Activated T-helper 1 cell treated with anti-CD3 and anti-CD28 coated beads, Interleukin-12 subunit alpha, Interleukin-12 subunit beta, Interleukin-2, Interleukin-4 antibody, amounts not matched to agents 30 ng/mL and 10 ng/mL and 1 ng/mL, durations not matched to agents 14 hours and 24 hours and 36 hours (primary cell): ENCODE data around the gene DAPK2. TPM values are rescaled to one million over a fixed set of nuclear protein-coding genes. Genes with fewer than 3 reads are reported as not detected.
A peak's percentile ranks its signal among the peaks of the same experiment; 100 is the strongest.
"Not testable (repeated sequence)": the region's sequence is repeated elsewhere in the genome, so short reads cannot be mapped to it uniquely, and the experiment has no call there.

ENCODE experiments used
- DNase-seq: peaks from one replicate; pipeline ENCODE4 v3.0.0; 2021; ENCODE audit warnings: low spot score
- H3K27ac Mint-ChIP-seq: one replicate; pipeline ENCODE4 v1.8.0; 2021; ENCODE audit warnings: mild to moderate bottlenecking, mixed read lengths
- H3K27me3 Mint-ChIP-seq: one replicate; pipeline ENCODE4 v1.8.0; 2022; ENCODE audit warnings: mild to moderate bottlenecking, moderate library complexity, mixed read lengths; ENCODE audit not compliant: insufficient read depth
- H3K36me3 Mint-ChIP-seq: one replicate; pipeline ENCODE4 v1.8.0; 2021; ENCODE audit warnings: low read depth, mixed read lengths
- H3K4me1 Mint-ChIP-seq: one replicate; pipeline ENCODE4 v1.8.0; 2021; ENCODE audit warnings: low read depth, mixed read lengths
- H3K4me3 Mint-ChIP-seq: one replicate; pipeline ENCODE4 v1.8.0; 2021; ENCODE audit warnings: mild to moderate bottlenecking, moderate library complexity, mixed read lengths
- H3K9me3 Mint-ChIP-seq: one replicate; pipeline ENCODE4 v1.8.0; 2021; ENCODE audit warnings: mixed read lengths
- intact Hi-C: fragments of 100-400 bp; cut with micrococcal nuclease; formaldehyde crosslinking; loops from one replicate; pipeline ENCODE4 v1.15.1; 2024
- total RNA-seq: library from RNA; stranded (reverse); gene quantifications from 2 replicates; pipeline ENCODE4 v1.2.3, GENCODE V29; 2022

The DAPK2 gene
- total RNA-seq, 1 donor from 2014 or later: 8.7 TPM

DNA sequence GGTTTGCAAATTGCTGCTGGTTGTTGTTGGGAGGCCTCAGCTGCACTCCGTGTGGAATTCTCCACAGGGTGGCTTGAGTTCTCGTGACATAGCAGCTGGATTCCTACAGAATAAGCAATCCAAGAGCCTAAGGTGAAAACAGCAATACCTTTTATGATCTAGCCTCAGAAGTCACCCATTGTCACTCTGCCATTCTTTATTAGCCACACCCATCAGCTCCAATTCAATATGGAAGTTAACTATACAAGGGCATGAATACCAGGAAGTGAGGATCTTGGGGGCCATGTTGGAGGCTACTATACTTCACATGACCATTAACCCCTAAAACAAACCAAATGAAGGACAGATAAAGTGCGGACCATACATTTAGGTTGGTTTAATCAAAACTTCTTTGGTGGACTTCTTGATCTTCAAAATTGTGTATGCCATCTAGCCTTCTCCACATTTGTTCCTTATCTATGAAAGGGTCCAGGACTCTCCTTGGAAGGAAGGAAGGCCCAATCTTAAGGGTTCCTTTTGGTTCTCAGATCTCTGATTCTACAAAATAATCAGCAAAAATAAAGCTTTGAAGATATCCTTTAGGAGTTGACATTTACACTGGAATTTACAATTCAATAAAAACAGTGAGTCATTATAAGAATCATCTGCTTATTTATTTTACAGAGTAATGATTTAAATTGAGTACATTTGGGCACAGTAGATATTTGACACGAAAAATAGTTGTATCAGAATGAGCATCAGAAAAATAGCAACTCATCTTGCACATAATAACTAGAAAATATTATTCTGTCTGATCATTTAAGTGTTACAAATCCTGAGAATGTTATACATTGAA lies 25.9 kb upstream of the DAPK2 start:
- H3K27ac Mint-ChIP-seq: no peak overlapping the region
- no peaks in the 10 kb centered on the region for H3K27me3 Mint-ChIP-seq
- H3K4me3 Mint-ChIP-seq: no peak overlapping the region
- intact Hi-C loops: no loop called here
- peaks cover 16% of the 10 kb centered on the region for H3K4me1 Mint-ChIP-seq
- no peak for DNase-seq
- H3K36me3 Mint-ChIP-seq: peaks cover 18% of the 10 kb centered on the region
- H3K9me3 Mint-ChIP-seq: no peaks in the 10 kb centered on the region

GRCh38 chr15:64070965-64071851 lies 24.9 kb upstream of the DAPK2 start:
- H3K9me3 Mint-ChIP-seq: no peaks in the 10 kb centered on the region
- no peak for DNase-seq

GRCh38 chr15:64070106-64070505 lies 23.8 kb upstream of the DAPK2 start:
- H3K4me1 Mint-ChIP-seq: peaks cover 10% of the 10 kb centered on the region
- H3K27me3 Mint-ChIP-seq: no peaks in the 10 kb centered on the region
- DNase-seq: no peak
- H3K9me3 Mint-ChIP-seq: no peaks in the 10 kb centered on the region
- no peak overlapping the region for H3K4me3 Mint-ChIP-seq
- H3K27ac Mint-ChIP-seq: no peak overlapping the region
- H3K36me3 Mint-ChIP-seq: peaks cover 14% of the 10 kb centered on the region
- intact Hi-C loops: no loop called here

More at GRCh38 chr15:64070965-64071851, 24.9 kb upstream of the DAPK2 start:
- Mint-ChIP-seq H3K4me1 (peaks cover 14% of the 10 kb centered on the region), H3K36me3 (peaks cover 17% of the 10 kb centered on the region), H3K27ac (no peak overlapping the region), H3K27me3 (no peaks in the 10 kb centered on the region), H3K4me3 (no peak overlapping the region)
- intact Hi-C loops: no loop called here

GRCh38 chr15:64068133-64068532 lies 21.8 kb upstream of the DAPK2 start:
- Mint-ChIP-seq H3K27ac (no peak overlapping the region), H3K9me3 (no peaks in the 10 kb centered on the region), H3K27me3 (no peaks in the 10 kb centered on the region), H3K4me3 (no peak overlapping the region), H3K4me1 (peaks cover 10% of the 10 kb centered on the region), H3K36me3 (peaks cover 10% of the 10 kb centered on the region)
- DNase-seq: no peak
- intact Hi-C loops: loop anchor here (5.0 kb wide), 2 partner anchors 121 to 776 kb away; no protein-coding TSS in a partner anchor

DNA sequence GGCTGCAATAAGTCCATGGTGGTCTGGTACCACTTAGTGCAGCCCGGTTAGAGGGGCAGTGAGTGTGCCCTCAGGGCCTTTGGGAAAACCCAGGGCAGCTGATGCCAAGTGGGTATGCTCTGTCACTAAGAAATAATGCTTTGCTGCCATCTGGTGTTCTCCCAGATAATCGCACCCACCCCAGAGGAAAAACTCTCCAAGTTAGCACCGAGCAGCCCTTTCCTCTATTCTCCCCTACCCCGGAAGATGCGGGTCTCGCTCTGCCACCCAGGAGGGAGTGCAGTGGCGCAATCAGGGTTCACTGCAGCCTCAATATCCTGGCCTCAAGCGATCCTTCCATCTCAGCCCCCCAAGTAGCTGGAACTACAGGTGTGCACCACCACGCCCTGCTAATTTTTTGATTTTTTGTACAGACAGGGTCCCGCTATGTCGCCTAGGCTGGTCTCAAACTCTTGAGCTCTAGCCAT lies 21.3 kb upstream of the DAPK2 start:
- intact Hi-C loops: loop anchor here (1.0 to 5.0 kb wide), 8 partner anchors 120 to 775 kb away; no protein-coding TSS in a partner anchor
- Mint-ChIP-seq H3K27ac (no peak overlapping the region), H3K9me3 (no peaks in the 10 kb centered on the region), H3K4me1 (peaks cover 10% of the 10 kb centered on the region), H3K27me3 (no peaks in the 10 kb centered on the region), H3K4me3 (no peak overlapping the region), H3K36me3 (peaks cover 9% of the 10 kb centered on the region)
- peak; percentile 63 for DNase-seq

DNA sequence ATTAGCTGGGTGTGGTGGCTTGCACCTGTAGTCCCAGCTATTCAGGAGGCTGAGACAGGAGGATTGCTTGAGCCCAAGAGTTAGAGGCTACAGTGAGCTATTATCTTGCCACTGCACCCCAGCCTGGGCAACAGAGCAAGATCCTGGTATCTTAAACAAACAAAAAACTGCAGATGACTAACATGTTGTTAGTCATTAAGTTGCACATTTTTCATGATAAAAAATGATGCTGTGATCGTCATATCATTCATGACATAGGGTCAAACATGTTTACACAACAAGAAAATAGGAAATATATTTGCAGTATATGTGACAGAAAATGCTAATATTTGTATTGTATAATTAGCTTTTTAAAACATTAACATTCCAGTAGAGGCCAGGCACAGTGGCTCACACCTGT lies 20.2 kb upstream of the DAPK2 start:
- no peaks in the 10 kb centered on the region for H3K27me3 Mint-ChIP-seq
- H3K36me3 Mint-ChIP-seq: peaks cover 2% of the 10 kb centered on the region
- peaks cover 10% of the 10 kb centered on the region for H3K4me1 Mint-ChIP-seq
- no peaks in the 10 kb centered on the region for H3K9me3 Mint-ChIP-seq
- DNase-seq: no peak
- intact Hi-C loops: loop anchor here (2.0 to 5.0 kb wide), 5 partner anchors 119 to 774 kb away; no protein-coding TSS in a partner anchor
- no peak overlapping the region for H3K4me3 Mint-ChIP-seq
- no peak overlapping the region for H3K27ac Mint-ChIP-seq

GRCh38 chr15:64060716-64061115 lies 14.4 kb upstream of the DAPK2 start:
- Mint-ChIP-seq H3K27me3 (peaks cover 4% of the 10 kb centered on the region), H3K36me3 (no peaks in the 10 kb centered on the region)
- intact Hi-C loops: no loop called here

GRCh38 chr15:64059104-64059503 lies 12.8 kb upstream of the DAPK2 start:
- DNase-seq, H3K4me3 Mint-ChIP-seq, H3K27ac Mint-ChIP-seq, H3K36me3 Mint-ChIP-seq, H3K4me1 Mint-ChIP-seq, H3K9me3 Mint-ChIP-seq, H3K27me3 Mint-ChIP-seq, intact Hi-C loops: not testable (repeated sequence)

More at GRCh38 chr15:64060716-64061115, 14.4 kb upstream of the DAPK2 start:
- no peak for DNase-seq
- no peak overlapping the region for H3K4me3 Mint-ChIP-seq
- no peaks in the 10 kb centered on the region for H3K9me3 Mint-ChIP-seq
- H3K4me1 Mint-ChIP-seq: no peaks in the 10 kb centered on the region
- no peak overlapping the region for H3K27ac Mint-ChIP-seq

- no peaks in the 10 kb centered on the region for H3K36me3 Mint-ChIP-seq
- H3K4me1 Mint-ChIP-seq: no peaks in the 10 kb centered on the region
- H3K4me3 Mint-ChIP-seq: no peak overlapping the region
- H3K27ac Mint-ChIP-seq: no peak overlapping the region
- no peak for DNase-seq
- no peaks in the 10 kb centered on the region for H3K9me3 Mint-ChIP-seq
- peaks cover 10% of the 10 kb centered on the region for H3K27me3 Mint-ChIP-seq
- intact Hi-C loops: no loop called here
Observed at GRCh38 chr15:64058279-64058678, 12.0 kb upstream of the DAPK2 start.

DNA sequence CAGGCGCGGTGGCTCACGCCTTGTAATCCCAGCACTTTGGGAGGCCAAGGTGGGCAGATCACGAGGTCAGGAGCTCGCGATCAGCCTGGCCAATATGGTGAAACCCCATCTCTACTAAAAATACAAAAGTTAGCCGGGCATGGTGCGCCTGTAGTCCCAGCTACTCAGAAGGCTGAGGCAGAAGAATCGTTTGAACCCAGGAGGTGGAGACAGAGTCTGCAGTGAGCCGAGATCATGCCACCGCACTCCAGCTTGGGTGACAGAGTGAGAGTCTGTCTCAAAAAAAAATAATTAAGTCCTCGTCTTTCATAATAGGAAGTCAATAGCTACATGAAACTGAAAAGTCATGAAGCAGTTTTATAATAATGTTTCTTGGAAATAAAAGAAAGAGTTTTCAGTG lies 7.4 kb upstream of the DAPK2 start:
- H3K36me3 Mint-ChIP-seq, H3K9me3 Mint-ChIP-seq, H3K27ac Mint-ChIP-seq, DNase-seq, intact Hi-C loops, H3K4me3 Mint-ChIP-seq: not testable (repeated sequence)
- Mint-ChIP-seq H3K27me3 (peaks cover 14% of the 10 kb centered on the region), H3K4me1 (peaks cover 11% of the 10 kb centered on the region)

GRCh38 chr15:64052925-64053491 lies 6.7 kb upstream of the DAPK2 start:
- H3K36me3 Mint-ChIP-seq: no peaks in the 10 kb centered on the region
- H3K9me3 Mint-ChIP-seq: no peaks in the 10 kb centered on the region
- peaks cover 11% of the 10 kb centered on the region for H3K4me1 Mint-ChIP-seq
- no peak for DNase-seq
- no peak overlapping the region for H3K27ac Mint-ChIP-seq
- H3K27me3 Mint-ChIP-seq: peaks cover 18% of the 10 kb centered on the region
- intact Hi-C loops: no loop called here
- H3K4me3 Mint-ChIP-seq: no peak overlapping the region

DNA sequence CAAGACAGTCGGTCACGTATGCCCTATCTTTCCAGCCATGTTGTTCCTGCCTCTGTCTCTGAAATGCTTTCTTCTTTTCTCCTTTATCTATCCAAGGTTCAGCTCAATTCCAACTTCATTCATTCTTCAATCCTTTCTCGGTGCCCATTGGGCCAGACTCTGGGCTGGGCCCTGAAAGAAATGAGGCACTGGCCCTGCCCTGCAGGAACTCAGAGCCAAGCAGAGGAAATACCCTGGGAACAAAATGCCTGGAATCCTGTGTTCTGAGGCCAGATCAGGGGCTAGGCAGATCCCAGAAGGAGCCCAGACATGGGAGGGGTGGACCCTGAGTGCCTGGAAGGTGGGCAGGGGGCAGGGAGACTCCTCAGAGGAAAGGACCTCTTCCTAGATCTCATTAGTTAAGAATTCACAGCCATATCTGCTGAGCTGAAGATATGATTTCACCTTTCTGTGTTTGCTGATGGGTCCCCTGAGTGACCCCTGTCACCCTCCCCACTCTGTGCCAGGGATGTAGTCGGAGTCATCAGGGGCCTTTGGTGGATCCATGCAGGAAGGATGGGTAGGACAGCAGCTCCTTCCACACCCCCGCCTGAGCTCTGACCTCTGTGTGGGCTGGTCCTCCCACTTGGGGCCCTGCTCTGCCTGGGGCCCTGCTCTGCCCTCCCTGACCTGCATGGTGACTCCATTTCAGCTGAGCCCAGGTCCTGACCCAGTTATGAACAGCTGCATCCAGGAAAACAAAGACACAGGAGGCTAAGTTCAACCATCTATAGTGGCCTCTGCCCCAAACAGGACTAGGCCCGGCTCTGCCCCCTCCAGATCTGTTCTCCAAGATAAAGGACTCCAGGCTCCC lies 5.3 kb upstream of the DAPK2 start:
- no peaks in the 10 kb centered on the region for H3K36me3 Mint-ChIP-seq
- H3K27ac Mint-ChIP-seq: no peak overlapping the region
- peaks cover 15% of the 10 kb centered on the region for H3K4me1 Mint-ChIP-seq
- no peak overlapping the region for H3K4me3 Mint-ChIP-seq
- H3K9me3 Mint-ChIP-seq: no peaks in the 10 kb centered on the region
- DNase-seq: no peak
- intact Hi-C loops: no loop called here
- peaks cover 24% of the 10 kb centered on the region for H3K27me3 Mint-ChIP-seq
